Coronary artery (tissue), 2 donors: ENCODE results near the gene SLC2A1.

ENCODE experiments used
- DNase-seq: peaks from one replicate; pipeline ENCODE4 v3.0.0-alpha.2; 2017; ENCODE audit warnings: low spot score
- H3K27ac ChIP-seq, 2 donors: fragments of 200-600 bp; sonication (generic); one replicate each; pipeline ENCODE4 v1.5.1; 2016 to 2019
- H3K4me3 ChIP-seq: fragments of 200-600 bp; sonication (generic); 2 replicates; pipeline ENCODE4 v1.5.1; 2016; ENCODE audit warnings: mild to moderate bottlenecking, moderate library complexity
- CTCF ChIP-seq: fragments of 200-600 bp; sonication (generic); IDR thresholded peaks from one replicate; pipeline ENCODE4 v1.5.1; 2019; ENCODE audit warnings: antibody characterized with exemption

Gene SLC2A1

GRCh38 chr1:42886800-42887199 lies 71.9 kb downstream of the SLC2A1 start:
- Histone ChIP-seq H3K4me3 (no peak overlapping the region), H3K27ac (no peak overlapping the region)
- TF ChIP-seq CTCF, result no peak
- DNase-seq, result no peak

GRCh38 chr1:42886046-42886739 lies 72.5 kb downstream of the SLC2A1 start:
- Histone ChIP-seq H3K27ac (no peak overlapping the region), H3K4me3 (no peak overlapping the region)
- no peak for DNase-seq
- TF ChIP-seq CTCF, result no peak

- Histone ChIP-seq H3K4me3 (no peak overlapping the region), H3K27ac (no peak overlapping the region)
- no peak for TF ChIP-seq CTCF
- DNase-seq, result no peak
These were observed 78.3 kb downstream of the SLC2A1 start for GRCh38 chr1:42880384-42880783.

GRCh38 chr1:42877380-42877779 lies 81.3 kb downstream of the SLC2A1 start:
- no peak for DNase-seq
- Histone ChIP-seq H3K27ac (no peak overlapping the region), H3K4me3 (no peak overlapping the region)
- TF ChIP-seq CTCF, result no peak

GRCh38 chr1:42876009-42876408 lies 82.7 kb downstream of the SLC2A1 start:
- Histone ChIP-seq H3K27ac (no peak overlapping the region), H3K4me3 (no peak overlapping the region)
- TF ChIP-seq CTCF, result no peak
- DNase-seq, result no peak
